Psoas muscle (tissue), 8 donors: ENCODE results near the gene SPRR2G. TPM values are rescaled to one million over a fixed set of nuclear protein-coding genes. Genes with fewer than 3 reads are reported as not detected.
"Not testable (repeated sequence)": the region's sequence is repeated elsewhere in the genome, so short reads cannot be mapped to it uniquely, and the experiment has no call there.

Source experiments
- ATAC-seq, 4 donors: fragments of 200-7000 bp; cut with Tn5 transposase; one replicate each; pipeline ENCODE4 v1.9.1; 2020; ENCODE audit warnings: moderate library complexity in 3 of 4, mild to moderate bottlenecking in 2 of 4
- DNase-seq, 2 donors: peaks; one replicate each; pipeline ENCODE4 v3.0.0-alpha.2; 2020
- H3K27ac ChIP-seq: fragments of 200-600 bp; one replicate; pipeline ENCODE4 v1.8.0; 2022
- H3K27me3 ChIP-seq, 3 donors: fragments of 200-600 bp in 1 of 3; one replicate each; pipeline versions ENCODE4 v1.6.1 to v1.8.0; 2013 to 2022; ENCODE audit warnings: low read length in 2 of 3, mild to moderate bottlenecking in 2 of 3, moderate library complexity in 1 of 3; ENCODE audit not compliant: insufficient read depth in 3 of 3
- H3K36me3 ChIP-seq, 2 donors: fragments of 200-600 bp in 1 of 2; one replicate each; pipeline versions ENCODE4 v1.6.1 to v1.8.0; 2013 to 2022; ENCODE audit warnings: low read depth in 1 of 2, mild to moderate bottlenecking in 1 of 2, moderate library complexity in 1 of 2; ENCODE audit not compliant: insufficient read depth in 1 of 2
- H3K4me1 ChIP-seq: fragments of 200-600 bp; one replicate; pipeline ENCODE4 v1.8.0; 2022
- H3K4me3 ChIP-seq: fragments of 200-600 bp; one replicate; pipeline ENCODE4 v1.8.0; 2022; ENCODE audit warnings: mild to moderate bottlenecking
- H3K9me3 ChIP-seq: fragments of 200-600 bp; one replicate; pipeline ENCODE4 v1.8.0; 2022
- WGBS, 3 donors: extraction: QIAGEN DNeasy Blood & Tissue Kit; methylation state at CpG; one replicate each; pipeline versions ENCODE4 v1.1.6 to v1.1.7; 2013; 5-methylcytosine and 5-hydroxymethylcytosine counted together
- intact Hi-C, 2 donors: fragments of 100-400 bp; cut with DNase I; formaldehyde crosslinking; loops; one replicate each; pipeline versions ENCODE4 v1.11.0 to v1.14.2; 2022
- polyA plus RNA-seq, 3 donors: library from polyadenylated mRNA; stranded (reverse); fragments of 200-250 nt; gene quantifications; one replicate each; pipeline ENCODE4 v1.2.3, GENCODE V29; 2013
- total RNA-seq, 4 donors: library from RNA; stranded (reverse); fragmentation: NEBNext Ultra II Directional in 2 of 4; extraction: Animal tissue kit (Norgen Biotek cat#: 25700) in 2 of 4; gene quantifications; one replicate each; pipeline versions ENCODE4 v1.2.1 to v1.2.4, GENCODE V29; 2021 to 2023
- TF ChIP-seq, protein P1 (sequence below): fragments of 200-600 bp; IDR thresholded peaks from one replicate; pipeline ENCODE4 v1.8.0; 2022; ENCODE audit warnings: antibody characterized with exemption
- donor health status: healthy with polysubstance abuse.
- donor health status: DM: no; HTN: no; CAD: no; lungs with moderate emphysema.
- donor health status: Bipolar disorder and iron deficiency.
- donor health status: healthy.
- donor health status: DM: yes; HTN: yes; CAD: no.
- donor health status: DM: no; HTN: no; CAD: no.
- donor health status: DM: no; HTN: no; CAD: no.
- donor health status: DM: yes; HTN: yes; CAD: no.

SPRR2G gene
- total and polyA plus RNA-seq, 7 donors: not detected

DNA sequence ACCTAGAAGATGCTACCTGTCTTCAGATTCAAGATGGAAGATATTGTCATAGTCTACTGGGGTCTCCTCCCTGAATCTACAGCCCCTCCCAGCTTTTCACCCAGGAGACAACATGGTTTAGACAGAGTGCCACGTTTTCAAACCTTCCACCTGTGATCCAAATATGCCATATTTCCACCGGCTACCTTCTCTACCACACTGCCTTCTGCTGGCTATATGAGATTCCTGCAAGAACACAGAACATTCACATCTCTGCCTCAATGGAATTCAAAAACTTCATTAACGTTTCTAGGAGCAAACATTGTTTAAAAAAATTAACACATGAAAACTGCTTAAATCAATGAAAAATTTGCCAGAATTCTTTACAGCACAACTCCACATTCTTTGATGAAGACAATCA lies 39.7 kb upstream of the SPRR2G start:
- DNase-seq: no peak
- no peaks in the 10 kb centered on the region for H3K4me1 ChIP-seq
- no peak overlapping the region for H3K4me3 ChIP-seq
- H3K36me3 ChIP-seq: no peaks in the 10 kb centered on the region
- intact Hi-C loops: no loop called here
- TF ChIP-seq, protein P1, sequence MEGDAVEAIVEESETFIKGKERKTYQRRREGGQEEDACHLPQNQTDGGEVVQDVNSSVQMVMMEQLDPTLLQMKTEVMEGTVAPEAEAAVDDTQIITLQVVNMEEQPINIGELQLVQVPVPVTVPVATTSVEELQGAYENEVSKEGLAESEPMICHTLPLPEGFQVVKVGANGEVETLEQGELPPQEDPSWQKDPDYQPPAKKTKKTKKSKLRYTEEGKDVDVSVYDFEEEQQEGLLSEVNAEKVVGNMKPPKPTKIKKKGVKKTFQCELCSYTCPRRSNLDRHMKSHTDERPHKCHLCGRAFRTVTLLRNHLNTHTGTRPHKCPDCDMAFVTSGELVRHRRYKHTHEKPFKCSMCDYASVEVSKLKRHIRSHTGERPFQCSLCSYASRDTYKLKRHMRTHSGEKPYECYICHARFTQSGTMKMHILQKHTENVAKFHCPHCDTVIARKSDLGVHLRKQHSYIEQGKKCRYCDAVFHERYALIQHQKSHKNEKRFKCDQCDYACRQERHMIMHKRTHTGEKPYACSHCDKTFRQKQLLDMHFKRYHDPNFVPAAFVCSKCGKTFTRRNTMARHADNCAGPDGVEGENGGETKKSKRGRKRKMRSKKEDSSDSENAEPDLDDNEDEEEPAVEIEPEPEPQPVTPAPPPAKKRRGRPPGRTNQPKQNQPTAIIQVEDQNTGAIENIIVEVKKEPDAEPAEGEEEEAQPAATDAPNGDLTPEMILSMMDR: no peak
- H3K9me3 ChIP-seq: no peaks in the 10 kb centered on the region
- H3K27ac ChIP-seq: no peak overlapping the region
- ATAC-seq: no peak
- WGBS, 3 donors: 8 to 15% (median 10%) methylated on average over 3 of the region's 3 CpGs
- H3K27me3 ChIP-seq: peaks cover 0 to 7% (median 2%) of the 10 kb centered on the region in 3 donors

DNA sequence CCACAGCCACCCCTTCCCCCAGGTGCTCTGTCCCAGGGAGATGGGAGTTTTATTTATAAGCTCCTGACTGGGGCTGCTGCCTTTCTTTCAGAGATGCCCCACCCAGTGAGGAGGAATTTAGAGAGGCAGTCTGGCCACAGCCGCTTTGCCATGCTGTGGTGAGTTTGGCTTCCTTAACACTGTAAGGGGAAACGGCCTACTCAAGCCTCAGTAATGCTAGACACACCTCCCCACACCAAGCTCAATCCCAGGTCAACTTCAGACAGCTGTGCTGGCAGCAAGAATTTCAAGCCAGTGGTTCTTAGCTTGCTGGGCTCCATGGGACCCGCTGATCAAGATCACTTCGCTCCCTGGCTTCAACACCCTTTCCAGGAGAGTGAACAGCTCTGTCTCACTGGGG lies 37.6 kb upstream of the SPRR2G start:
- H3K4me1 ChIP-seq: not testable (repeated sequence)
- 67 to 70% (median 68%) methylated on average over 4 of the region's 4 CpGs for WGBS, 3 donors

GRCh38 chr1:153180556-153180955 lies 29.9 kb upstream of the SPRR2G start:
- no peak for DNase-seq
- H3K4me3 ChIP-seq: no peak overlapping the region
- 76 to 80% (median 77%) methylated on average over 4 of the region's 4 CpGs for WGBS, 3 donors
- no peaks in the 10 kb centered on the region for H3K36me3 ChIP-seq
- H3K9me3 ChIP-seq: peaks cover 3% of the 10 kb centered on the region
- no peak overlapping the region for H3K27ac ChIP-seq
- intact Hi-C loops: no loop called here
- ATAC-seq: no peak
- no peaks in the 10 kb centered on the region for H3K4me1 ChIP-seq
- TF ChIP-seq, protein P1: no peak
- no peaks in the 10 kb centered on the region for H3K27me3 ChIP-seq

More for the DNA sequence above, 37.6 kb upstream of the SPRR2G start:
- DNase-seq, H3K27me3 ChIP-seq, H3K9me3 ChIP-seq, H3K4me3 ChIP-seq, intact Hi-C loops, H3K36me3 ChIP-seq, H3K27ac ChIP-seq, ATAC-seq: not testable (repeated sequence)

- Histone ChIP-seq H3K4me1 (no peaks in the 10 kb centered on the region), H3K36me3 (no peaks in the 10 kb centered on the region), H3K27me3 (no peaks in the 10 kb centered on the region), H3K9me3 (peaks cover 3% of the 10 kb centered on the region), H3K27ac (no peak overlapping the region), H3K4me3 (no peak overlapping the region)
- ATAC-seq: no peak
- TF ChIP-seq, protein P1: no peak
- no peak for DNase-seq
- intact Hi-C loops: no loop called here
Measured at GRCh38 chr1:153178922-153179321, 28.2 kb upstream of the SPRR2G start.

DNA sequence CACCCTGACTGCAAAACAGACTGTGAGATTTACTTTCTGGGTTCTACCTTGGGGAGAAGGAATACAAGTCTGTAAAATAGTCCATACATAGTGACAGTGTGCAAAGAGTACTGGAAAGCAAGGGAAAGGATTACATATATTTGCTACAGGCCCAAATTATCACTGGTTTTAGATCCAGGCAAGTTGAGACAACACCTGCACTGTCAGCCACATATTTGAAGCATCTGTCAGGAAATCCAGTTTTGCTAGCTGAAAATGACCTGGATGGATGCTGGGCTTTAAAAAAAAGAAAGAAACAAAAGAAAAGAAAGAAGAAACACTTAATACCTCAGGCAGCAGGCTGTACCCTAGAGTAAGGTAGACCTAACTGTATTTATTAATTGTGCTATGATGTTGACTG lies 23.9 kb upstream of the SPRR2G start:
- Histone ChIP-seq H3K9me3 (no peaks in the 10 kb centered on the region), H3K4me3 (no peak overlapping the region), H3K4me1 (no peaks in the 10 kb centered on the region), H3K36me3 (no peaks in the 10 kb centered on the region), H3K27me3 (no peaks in the 10 kb centered on the region), H3K27ac (no peak overlapping the region)
- DNase-seq (no peak), ATAC-seq (no peak)
- intact Hi-C loops: no loop called here
- TF ChIP-seq, protein P1: no peak
